NOMO-1 treated with dmso at 0.1 percent for 144 hours (cell line): ENCODE data around the gene ERI3.

Experiments
- DNase-seq: peaks from one replicate; lab custom pipeline; 2025; ENCODE audit not compliant: unreplicated experiment; lab: John Stamatoyannopoulos, UW

Gene ERI3

GRCh38 chr1:44351289-44351688 is 3.8 kb downstream of the ERI3 start:
- DNase-seq = no peak

GRCh38 chr1:44348061-44348485 is 7.0 kb downstream of the ERI3 start:
- DNase-seq = no peak

GRCh38 chr1:44347280-44347679 is 7.8 kb downstream of the ERI3 start:
- DNase-seq = no peak

- DNase-seq = no peak
Observed at GRCh38 chr1:44346878-44347277, 8.2 kb downstream of the ERI3 start.

- no peak for DNase-seq
Observed at GRCh38 chr1:44346184-44346583, 8.9 kb downstream of the ERI3 start.

GRCh38 chr1:44345187-44345775 is 9.8 kb downstream of the ERI3 start:
- DNase-seq = no peak

GRCh38 chr1:44339731-44340130 is 15.3 kb downstream of the ERI3 start:
- no peak for DNase-seq

- DNase-seq = no peak
Observed at GRCh38 chr1:44338136-44338535, 16.9 kb downstream of the ERI3 start.

- no peak for DNase-seq
Observed at GRCh38 chr1:44336668-44337067, 18.4 kb downstream of the ERI3 start.

GRCh38 chr1:44334968-44335367 is 20.1 kb downstream of the ERI3 start:
- DNase-seq = no peak

GRCh38 chr1:44333376-44333775 is 21.7 kb downstream of the ERI3 start:
- DNase-seq = no peak

GRCh38 chr1:44332505-44332904 is 22.6 kb downstream of the ERI3 start:
- DNase-seq = no peak

- no peak for DNase-seq
Observed at GRCh38 chr1:44330935-44331334, 24.1 kb downstream of the ERI3 start.

- DNase-seq = no peak
Observed at GRCh38 chr1:44328671-44329416, 26.2 kb downstream of the ERI3 start.

- no peak for DNase-seq
Observed at GRCh38 chr1:44327679-44328491, 27.2 kb downstream of the ERI3 start.

GRCh38 chr1:44326821-44327465 is 28.1 kb downstream of the ERI3 start:
- DNase-seq = no peak

- no peak for DNase-seq
Observed at GRCh38 chr1:44326024-44326701, 28.9 kb downstream of the ERI3 start.

- DNase-seq = no peak
Observed at GRCh38 chr1:44323947-44324346, 31.1 kb downstream of the ERI3 start.

- no peak for DNase-seq
Observed at GRCh38 chr1:44322367-44322766, 32.7 kb downstream of the ERI3 start.

GRCh38 chr1:44321466-44321865 is 33.6 kb downstream of the ERI3 start:
- DNase-seq = no peak
